Sigmoid colon (tissue), 3 donors: ENCODE data around the gene RNF166.

Experiments
- POLR2A ChIP-seq, 2 donors: fragments of 450-650 bp; IDR thresholded peaks; one replicate each; pipeline ENCODE4 v1.6.1; 2016; ENCODE audit warnings: antibody characterized with exemption in 2 of 2, mild to moderate bottlenecking in 2 of 2, moderate library complexity in 2 of 2
- TF ChIP-seq, protein P1 (sequence below), 4 experiments: fragments of 450-650 bp in 3 of 4; fragments of 200-600 bp in 1 of 4; IDR thresholded peaks; one replicate each; pipeline ENCODE4 v1.5.1; 2016 to 2019; ENCODE audit warnings: antibody characterized with exemption in 4 of 4, mild to moderate bottlenecking in 3 of 4, moderate library complexity in 2 of 4

DNA sequence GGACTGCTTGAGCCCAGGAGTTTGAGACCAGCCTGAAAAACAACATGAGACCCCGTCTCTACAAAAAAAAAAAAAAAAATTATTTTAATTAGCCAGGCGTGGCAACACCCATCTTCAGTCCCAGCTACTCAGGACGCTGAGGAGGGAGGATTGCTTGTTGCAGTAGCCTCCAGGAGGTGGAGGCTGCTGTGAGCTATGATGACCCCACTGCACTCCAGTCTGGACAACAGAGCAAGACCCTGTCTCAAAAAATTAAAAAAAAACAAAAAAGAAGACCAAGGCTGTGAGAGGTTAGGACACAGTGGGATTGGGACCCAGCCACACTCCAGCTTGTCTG is 18.6 kb downstream of the RNF166 start:
- TF ChIP-seq POLR2A (IDR thresholded peaks at IDR 0.05): no peak
- TF ChIP-seq, protein P1, sequence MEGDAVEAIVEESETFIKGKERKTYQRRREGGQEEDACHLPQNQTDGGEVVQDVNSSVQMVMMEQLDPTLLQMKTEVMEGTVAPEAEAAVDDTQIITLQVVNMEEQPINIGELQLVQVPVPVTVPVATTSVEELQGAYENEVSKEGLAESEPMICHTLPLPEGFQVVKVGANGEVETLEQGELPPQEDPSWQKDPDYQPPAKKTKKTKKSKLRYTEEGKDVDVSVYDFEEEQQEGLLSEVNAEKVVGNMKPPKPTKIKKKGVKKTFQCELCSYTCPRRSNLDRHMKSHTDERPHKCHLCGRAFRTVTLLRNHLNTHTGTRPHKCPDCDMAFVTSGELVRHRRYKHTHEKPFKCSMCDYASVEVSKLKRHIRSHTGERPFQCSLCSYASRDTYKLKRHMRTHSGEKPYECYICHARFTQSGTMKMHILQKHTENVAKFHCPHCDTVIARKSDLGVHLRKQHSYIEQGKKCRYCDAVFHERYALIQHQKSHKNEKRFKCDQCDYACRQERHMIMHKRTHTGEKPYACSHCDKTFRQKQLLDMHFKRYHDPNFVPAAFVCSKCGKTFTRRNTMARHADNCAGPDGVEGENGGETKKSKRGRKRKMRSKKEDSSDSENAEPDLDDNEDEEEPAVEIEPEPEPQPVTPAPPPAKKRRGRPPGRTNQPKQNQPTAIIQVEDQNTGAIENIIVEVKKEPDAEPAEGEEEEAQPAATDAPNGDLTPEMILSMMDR (IDR thresholded peaks at IDR 0.05): no peak
